ENCODE measurements around the gene LAMB1. TPM values are rescaled to one million over a fixed set of nuclear protein-coding genes. Genes with fewer than 3 reads are reported as not detected.

Gene LAMB1
- total and polyA plus RNA-seq, 2 experiments from 2014 or later, result 31.8 to 34.0 TPM

- no peak overlapping the region for H3K4me3 ChIP-seq
- peaks cover 51% of the 10 kb centered on the region for H3K27me3 ChIP-seq
- TF ChIP-seq CTCF (IDR thresholded peaks at IDR 0.05; ENCODE audit: low read depth, low read length), result no peak
- H3K36me3 ChIP-seq, result no peaks in the 10 kb centered on the region
- no peak for DNase-seq (ENCODE audit: low read depth in 1 of 2, low spot score in 1 of 2)
- H3K9me3 ChIP-seq (ENCODE audit: low read depth), result no peaks in the 10 kb centered on the region
- H3K27ac ChIP-seq, result no peak overlapping the region
- peaks cover 40% of the 10 kb centered on the region for H3K4me1 ChIP-seq (ENCODE audit: low read depth)
Observed at GRCh38 chr7:108007762-108008161, 4.8 kb upstream of the LAMB1 start.

GRCh38 chr7:108007261-108007660 lies 4.3 kb upstream of the LAMB1 start:
- no peak for TF ChIP-seq CTCF (IDR thresholded peaks at IDR 0.05; ENCODE audit: low read depth, low read length)
- H3K27me3 ChIP-seq, result peaks cover 56% of the 10 kb centered on the region

GRCh38 chr7:108004220-108005142 lies 1.5 kb upstream of the LAMB1 start:
- no peak overlapping the region for H3K4me3 ChIP-seq
- DNase-seq (ENCODE audit: low read depth in 1 of 2, low spot score in 1 of 2), result peak; percentile 28 to 90
- H3K27ac ChIP-seq, result no peak overlapping the region

More at GRCh38 chr7:108007261-108007660, 4.3 kb upstream of the LAMB1 start:
- H3K36me3 ChIP-seq, result no peaks in the 10 kb centered on the region
- H3K27ac ChIP-seq, result no peak overlapping the region
- H3K4me3 ChIP-seq, result no peak overlapping the region
- peaks cover 35% of the 10 kb centered on the region for H3K4me1 ChIP-seq (ENCODE audit: low read depth)
- peak in 1 of 2 donors; percentile 66 for DNase-seq (ENCODE audit: low read depth in 1 of 2, low spot score in 1 of 2)
- no peaks in the 10 kb centered on the region for H3K9me3 ChIP-seq (ENCODE audit: low read depth)

GRCh38 chr7:108003599-108003935 lies 606 bp upstream of the LAMB1 start:
- Histone ChIP-seq H3K27ac (no peak overlapping the region), H3K9me3 (ENCODE audit: low read depth) (no peaks in the 10 kb centered on the region), H3K27me3 (peaks cover 74% of the 10 kb centered on the region), H3K4me3 (peak overlapping the region; percentile 56), H3K4me1 (ENCODE audit: low read depth) (peaks cover 14% of the 10 kb centered on the region), H3K36me3 (no peaks in the 10 kb centered on the region)
- DNase-seq (ENCODE audit: low read depth in 1 of 2, low spot score in 1 of 2), result no peak
- TF ChIP-seq CTCF (IDR thresholded peaks at IDR 0.05; ENCODE audit: low read depth, low read length), result no peak

More at GRCh38 chr7:108004220-108005142, 1.5 kb upstream of the LAMB1 start:
- Histone ChIP-seq H3K4me1 (ENCODE audit: low read depth) (peaks cover 14% of the 10 kb centered on the region), H3K9me3 (ENCODE audit: low read depth) (no peaks in the 10 kb centered on the region), H3K36me3 (no peaks in the 10 kb centered on the region), H3K27me3 (peaks cover 74% of the 10 kb centered on the region)
- no peak for TF ChIP-seq CTCF (IDR thresholded peaks at IDR 0.05; ENCODE audit: low read depth, low read length)

- TF ChIP-seq CTCF (IDR thresholded peaks at IDR 0.05; ENCODE audit: low read depth, low read length), result no peak
- H3K36me3 ChIP-seq, result no peaks in the 10 kb centered on the region
- H3K4me3 ChIP-seq, result peak overlapping the region; percentile 56
- H3K9me3 ChIP-seq (ENCODE audit: low read depth), result no peaks in the 10 kb centered on the region
- DNase-seq (ENCODE audit: low read depth in 1 of 2, low spot score in 1 of 2), result peak in 1 of 2 donors; percentile 22
- peaks cover under 1% of the 10 kb centered on the region for H3K4me1 ChIP-seq (ENCODE audit: low read depth)
- H3K27ac ChIP-seq, result no peak overlapping the region
- H3K27me3 ChIP-seq, result peaks cover 66% of the 10 kb centered on the region
Observed at GRCh38 chr7:108001764-108002725, 916 bp downstream of the LAMB1 start.

All from cardiac muscle cell (in vitro differentiated cells and primary cell).